Testis (tissue), 3 donors: ENCODE data around the gene CHM. TPM values are rescaled to one million over a fixed set of nuclear protein-coding genes. Genes with fewer than 3 reads are reported as not detected.

Experiments used
- DNase-seq: peaks from one replicate; pipeline ENCODE4 v3.0.0-alpha.2; 2019
- H3K27ac ChIP-seq, 2 donors: fragments of 200-600 bp; sonication (generic); one replicate each; pipeline ENCODE4 v1.5.1; 2019
- H3K27me3 ChIP-seq: fragments of 200-600 bp; sonication (generic); one replicate; pipeline ENCODE4 v1.5.1; 2019
- H3K36me3 ChIP-seq: fragments of 200-600 bp; sonication (generic); one replicate; pipeline ENCODE4 v1.5.1; 2017; ENCODE audit warnings: low read depth; ENCODE audit errors: missing control alignments
- H3K4me1 ChIP-seq: fragments of 200-600 bp; sonication (generic); one replicate; pipeline ENCODE4 v1.5.1; 2019
- H3K4me3 ChIP-seq, 2 donors: fragments of 200-600 bp; sonication (generic); one replicate each; pipeline ENCODE4 v1.5.1; 2017 to 2019
- H3K9me3 ChIP-seq: fragments of 200-600 bp; sonication (generic); one replicate; pipeline ENCODE4 v1.5.1; 2017
- CTCF ChIP-seq, 3 experiments: fragments of 450-650 bp in 2 of 3; fragments of 200-600 bp in 1 of 3; sonication (generic) in 1 of 3; IDR thresholded peaks; one replicate each; pipeline ENCODE4 v1.5.1; 2016 to 2019; ENCODE audit warnings: antibody characterized with exemption in 3 of 3, mild to moderate bottlenecking in 2 of 3, moderate library complexity in 1 of 3
- POLR2A ChIP-seq: fragments of 450-650 bp; IDR thresholded peaks from one replicate; pipeline ENCODE4 v1.6.1; 2017; ENCODE audit warnings: antibody characterized with exemption, mild to moderate bottlenecking, moderate library complexity
- WGBS, 2 donors: methylation state at CpG; one replicate each; pipeline ENCODE4 v1.1.5; 2018; 5-methylcytosine and 5-hydroxymethylcytosine counted together
- intact Hi-C: fragments of 100-400 bp; cut with DNase I; formaldehyde crosslinking; loops from one replicate; pipeline ENCODE4 v1.15.1; 2023; ENCODE audit warnings: low total_unique reads
- polyA plus RNA-seq: library from polyadenylated mRNA; stranded (reverse); fragments of 350-450 nt; fragmentation: Illumina TruSeq; extraction: RNeasy Lipid Tissue Mini Kit (QIAGEN cat#74804); gene quantifications from one replicate; pipeline ENCODE4 v1.2.3, GENCODE V29; 2014; ENCODE audit warnings: low read depth, low replicate concordance; ENCODE audit not compliant: insufficient read depth
- total RNA-seq, 2 donors: library from RNA; depleted of rRNA; stranded (reverse); fragments of >200 nt; gene quantifications; one replicate each; pipeline ENCODE4 v1.2.3, GENCODE V29; 2016

Gene CHM
- total and polyA plus RNA-seq, 3 donors from 2014 or later, result 7.0 to 21.9 (median 19.0) TPM

GRCh38 chrX:85905851-85906250, 141.5 kb downstream of the CHM start:
- TF ChIP-seq POLR2A (no peak), CTCF (IDR thresholded peaks at IDR 0.05) (no peak)
- Histone ChIP-seq H3K27me3 (no peaks in the 10 kb centered on the region), H3K36me3 (no peaks in the 10 kb centered on the region), H3K4me1 (no peaks in the 10 kb centered on the region), H3K9me3 (no peaks in the 10 kb centered on the region), H3K4me3 (no peak overlapping the region), H3K27ac (no peak overlapping the region)
- WGBS, 2 donors, result 69 to 80% methylated on average over 3 of the region's 3 CpGs
- no peak for DNase-seq
- intact Hi-C loops, result no loop called here

- WGBS, 2 donors, result 66 to 78% methylated on average over 5 of the region's 5 CpGs
- no peaks in the 10 kb centered on the region for H3K9me3 ChIP-seq
- DNase-seq, result no peak
- no peaks in the 10 kb centered on the region for H3K4me1 ChIP-seq
- no peak overlapping the region for H3K27ac ChIP-seq
- no peaks in the 10 kb centered on the region for H3K36me3 ChIP-seq
- H3K27me3 ChIP-seq, result no peaks in the 10 kb centered on the region
- TF ChIP-seq CTCF (IDR thresholded peaks at IDR 0.05), result no peak
- no peak for TF ChIP-seq POLR2A
- H3K4me3 ChIP-seq, result no peak overlapping the region
- intact Hi-C loops, result no loop called here
Measured at GRCh38 chrX:85903692-85904471, 143.5 kb downstream of the CHM start.

GRCh38 chrX:85897362-85898126, 149.8 kb downstream of the CHM start:
- no peak for DNase-seq
- WGBS, 2 donors, result 73 to 75% methylated on average over 7 of the region's 7 CpGs
- H3K27ac ChIP-seq, result no peak overlapping the region
- TF ChIP-seq CTCF (IDR thresholded peaks at IDR 0.05) (no peak), POLR2A (no peak)
- H3K27me3 ChIP-seq, result no peaks in the 10 kb centered on the region
- H3K36me3 ChIP-seq, result no peaks in the 10 kb centered on the region
- H3K4me1 ChIP-seq, result no peaks in the 10 kb centered on the region
- H3K4me3 ChIP-seq, result no peak overlapping the region
- intact Hi-C loops, result no loop called here
- H3K9me3 ChIP-seq, result no peaks in the 10 kb centered on the region

- WGBS, 2 donors, result 80 to 85% methylated on average over 5 of the region's 5 CpGs
- no peaks in the 10 kb centered on the region for H3K9me3 ChIP-seq
- no peak for DNase-seq
Measured at GRCh38 chrX:85882601-85883000, 164.8 kb downstream of the CHM start.

More at GRCh38 chrX:85882601-85883000, 164.8 kb downstream of the CHM start:
- Histone ChIP-seq H3K4me3 (no peak overlapping the region), H3K27me3 (no peaks in the 10 kb centered on the region), H3K36me3 (no peaks in the 10 kb centered on the region), H3K4me1 (no peaks in the 10 kb centered on the region), H3K27ac (no peak overlapping the region)
- intact Hi-C loops, result no loop called here
- TF ChIP-seq CTCF (IDR thresholded peaks at IDR 0.05), result no peak
- TF ChIP-seq POLR2A, result no peak
